A673 (cell line): ENCODE data around the gene FURIN. TPM values are rescaled to one million over a fixed set of nuclear protein-coding genes. Genes with fewer than 3 reads are reported as not detected.

Experiments used
- BruUV-seq: library from RNA; stranded (reverse); fragments of 400-500 nt; replicated peaks from 2 replicates; lab custom pipeline; 2021; lab: Mats Ljungman, UMichigan
- CTCF ChIA-PET: fragments of 300-600 bp; sonication (Branson Sonifier 250); formaldehyde crosslinking; loops from one replicate; lab custom pipeline; 2022; ENCODE audit warnings: antibody characterized with exemption; lab: Charles Lee
- POLR2A ChIA-PET: fragments of 300-600 bp; sonication (Branson Sonifier 250); formaldehyde crosslinking; loops from one replicate; lab custom pipeline; 2022; ENCODE audit warnings: antibody characterized with exemption; ENCODE audit not compliant: low non-redundant PET; lab: Charles Lee
- DNase-seq: peaks from one replicate; pipeline ENCODE4 v3.0.0-alpha.2; 2015; ENCODE audit warnings: low spot score
- H3K27ac ChIP-seq: fragments of 200-600 bp; sonication (generic); 2 replicates; pipeline ENCODE4 v1.5.1; 2016; ENCODE audit warnings: mixed run types, low read depth, mild to moderate bottlenecking, mixed read lengths, antibody characterized with exemption, low read length; ENCODE audit not compliant: poor library complexity, severe bottlenecking
- H3K27me3 ChIP-seq: fragments of 200-600 bp; sonication (generic); replicated peaks from 2 replicates; pipeline ENCODE4 v1.6.1; 2017; ENCODE audit warnings: mixed run types, low read depth, mild to moderate bottlenecking, mixed read lengths, antibody characterized with exemption, low read length; ENCODE audit not compliant: insufficient read depth, poor library complexity
- H3K36me3 ChIP-seq: fragments of 200-600 bp; sonication (generic); 2 replicates; pipeline ENCODE4 v1.6.1; 2016; ENCODE audit warnings: mixed run types, mild to moderate bottlenecking, mixed read lengths, antibody characterized with exemption, low read length; ENCODE audit not compliant: insufficient read depth, poor library complexity, severe bottlenecking
- H3K4me1 ChIP-seq: fragments of 200-600 bp; sonication (generic); 2 replicates; pipeline ENCODE4 v1.6.1; 2017; ENCODE audit warnings: mixed run types, mild to moderate bottlenecking, mixed read lengths, antibody characterized with exemption, low read length; ENCODE audit not compliant: insufficient read depth, poor library complexity, severe bottlenecking
- H3K4me3 ChIP-seq: fragments of 200-600 bp; sonication (generic); 2 replicates; pipeline ENCODE4 v1.5.1; 2016; ENCODE audit warnings: low read depth, mixed run types, mild to moderate bottlenecking, mixed read lengths, low read length; ENCODE audit not compliant: poor library complexity, severe bottlenecking
- H3K9me3 ChIP-seq: fragments of 200-600 bp; sonication (generic); 2 replicates; pipeline ENCODE4 v1.6.1; 2016; ENCODE audit warnings: mixed run types, low read depth, mild to moderate bottlenecking, mixed read lengths, antibody characterized with exemption, low read length; ENCODE audit not compliant: poor library complexity, severe bottlenecking
- EZH2 ChIP-seq: fragments of 200-600 bp; sonication (generic); IDR thresholded peaks from 2 replicates; pipeline ENCODE4 v1.6.1; 2017; ENCODE audit warnings: borderline replicate concordance, low read depth, mild to moderate bottlenecking, mixed read lengths, antibody characterized with exemption, low read length; ENCODE audit not compliant: poor library complexity, severe bottlenecking
- intact Hi-C: fragments of 100-400 bp; cut with micrococcal nuclease; formaldehyde crosslinking; loops from one replicate; pipeline ENCODE4 v1.10.0; 2022; ENCODE audit not compliant: unreplicated experiment
- total RNA-seq: library from RNA; stranded (reverse); gene quantifications from 2 replicates; pipeline ENCODE4 v1.2.3, GENCODE V29; 2021
- TF ChIP-seq, protein P1 (sequence below): fragments of 300-800, 200-600 bp; sonication (generic); conservative IDR thresholded peaks from 2 replicates; pipeline ENCODE4 v1.5.1; 2017; ENCODE audit warnings: low read depth, mild to moderate bottlenecking, antibody characterized with exemption, low read length, moderate library complexity, mixed read lengths

FURIN gene
- total RNA-seq, 1 experiment from 2014 or later: 63.4 TPM

DNA sequence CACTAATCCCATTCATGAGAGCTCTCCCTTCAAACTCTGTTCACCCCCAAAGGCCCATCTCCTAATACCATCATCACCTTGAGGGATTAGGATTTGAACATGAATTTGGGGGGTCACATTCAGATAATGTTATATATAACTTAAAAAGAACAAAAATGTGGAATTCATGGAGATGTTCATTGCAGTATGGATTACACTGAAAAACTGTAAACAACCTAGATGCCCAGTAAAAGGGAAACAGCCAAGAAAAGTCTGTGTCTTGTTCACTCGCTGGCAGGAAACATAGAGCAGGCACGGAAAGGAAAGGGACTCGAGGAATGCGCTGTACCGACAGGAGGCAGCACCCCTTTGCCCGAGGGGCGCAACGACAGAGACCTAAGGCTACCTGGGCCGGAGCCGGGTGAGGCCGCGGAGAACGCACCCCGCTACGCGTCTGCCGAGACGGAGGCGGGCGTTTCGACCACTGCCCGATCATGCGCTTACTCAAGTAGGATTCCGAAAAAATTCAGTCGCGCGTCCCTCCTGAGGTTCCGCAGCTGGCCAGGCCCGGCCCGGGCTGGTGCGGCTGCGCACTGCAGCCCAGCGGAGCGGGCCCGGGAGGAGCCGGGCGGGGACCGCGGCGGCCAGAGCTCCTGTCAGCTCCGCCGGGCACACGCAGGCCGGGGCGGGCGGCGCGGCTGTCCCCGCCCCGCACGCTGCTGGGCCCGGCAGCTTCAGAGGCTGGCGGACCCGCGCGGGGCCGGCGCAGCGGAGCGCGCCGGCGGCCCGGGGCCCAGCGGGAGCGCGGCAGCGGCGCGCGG is 33.9 kb downstream of the FURIN start:
- DNase-seq: peak; percentile 88
- Histone ChIP-seq H3K27me3 (no peaks in the 10 kb centered on the region), H3K4me1 (peaks cover 10% of the 10 kb centered on the region), H3K9me3 (no peaks in the 10 kb centered on the region), H3K36me3 (peaks cover 25% of the 10 kb centered on the region), H3K27ac (peak overlapping the region; percentile 84), H3K4me3 (peak overlapping the region; percentile 69)
- intact Hi-C loops: loop anchor here (2.0 to 10.0 kb wide), 2 partner anchors 29 to 373 kb away; no protein-coding TSS in a partner anchor
- CTCF ChIA-PET: interaction anchor here (0.5 to 2.0 kb wide), 4 partner anchors 30 to 975 kb away, joined by 3 to 9 read pairs (median 6); partner anchors contain the start of gene HDDC3
- no TSS peak for BruUV-seq
- TF ChIP-seq EZH2: no peak
- TF ChIP-seq, protein P1, sequence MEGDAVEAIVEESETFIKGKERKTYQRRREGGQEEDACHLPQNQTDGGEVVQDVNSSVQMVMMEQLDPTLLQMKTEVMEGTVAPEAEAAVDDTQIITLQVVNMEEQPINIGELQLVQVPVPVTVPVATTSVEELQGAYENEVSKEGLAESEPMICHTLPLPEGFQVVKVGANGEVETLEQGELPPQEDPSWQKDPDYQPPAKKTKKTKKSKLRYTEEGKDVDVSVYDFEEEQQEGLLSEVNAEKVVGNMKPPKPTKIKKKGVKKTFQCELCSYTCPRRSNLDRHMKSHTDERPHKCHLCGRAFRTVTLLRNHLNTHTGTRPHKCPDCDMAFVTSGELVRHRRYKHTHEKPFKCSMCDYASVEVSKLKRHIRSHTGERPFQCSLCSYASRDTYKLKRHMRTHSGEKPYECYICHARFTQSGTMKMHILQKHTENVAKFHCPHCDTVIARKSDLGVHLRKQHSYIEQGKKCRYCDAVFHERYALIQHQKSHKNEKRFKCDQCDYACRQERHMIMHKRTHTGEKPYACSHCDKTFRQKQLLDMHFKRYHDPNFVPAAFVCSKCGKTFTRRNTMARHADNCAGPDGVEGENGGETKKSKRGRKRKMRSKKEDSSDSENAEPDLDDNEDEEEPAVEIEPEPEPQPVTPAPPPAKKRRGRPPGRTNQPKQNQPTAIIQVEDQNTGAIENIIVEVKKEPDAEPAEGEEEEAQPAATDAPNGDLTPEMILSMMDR: peak; percentile 80
- POLR2A ChIA-PET: interaction anchor here (0.8 kb wide), 1 partner anchor 63 kb away, joined by 8 read pairs; no protein-coding TSS in a partner anchor

- no peaks in the 10 kb centered on the region for H3K9me3 ChIP-seq
These were observed 34.7 kb downstream of the FURIN start, which contains the start of gene MAN2A2 for GRCh38 chr15:90902840-90903732. Gene MAN2A2, plus strand, starts transcription at chr15:90903302. Its CDS starts 906 bp downstream, at chr15:90904208.

More at GRCh38 chr15:90902840-90903732, 34.7 kb downstream of the FURIN start, which contains the start of gene MAN2A2:
- intact Hi-C loops: loop anchor here (2.0 to 10.0 kb wide), 2 partner anchors 28 to 372 kb away; no protein-coding TSS in a partner anchor
- no TSS peak for BruUV-seq
- TF ChIP-seq, protein P1: no peak
- TF ChIP-seq EZH2: no peak
- Histone ChIP-seq H3K4me3 (peak within 1 kb of the TSS; percentile 69), H3K27me3 (no peaks in the 10 kb centered on the region), H3K36me3 (peaks cover 32% of the 10 kb centered on the region), H3K27ac (peak within 1 kb of the TSS; percentile 92), H3K4me1 (peaks cover 10% of the 10 kb centered on the region)
- peak; percentile 80 for DNase-seq
- CTCF ChIA-PET: interaction anchor here (0.5 to 2.0 kb wide), 4 partner anchors 29 to 370 kb away, joined by 3 to 11 read pairs (median 7); partner anchors contain the start of gene HDDC3
- POLR2A ChIA-PET: interaction anchor here (0.8 kb wide), 1 partner anchor 64 kb away, joined by 8 read pairs; no protein-coding TSS in a partner anchor
